Cardiac muscle cell (in vitro differentiated cells and primary cell): Measurements from ENCODE around the gene TWIST2. TPM values are rescaled to one million over a fixed set of nuclear protein-coding genes. Genes with fewer than 3 reads are reported as not detected.

Source experiments
- DNase-seq, 2 donors: peaks; one replicate each; pipeline versions ENCODE4 v3.0.0 to v3.0.0-alpha.2; 2010 to 2017; ENCODE audit warnings: low read depth in 1 of 2, low spot score in 1 of 2
- H3K27ac ChIP-seq: fragments of 200-600 bp; sonication (generic); 2 replicates; pipeline ENCODE4 v1.5.1; 2016
- H3K27me3 ChIP-seq: fragments of 200-600 bp; sonication (generic); 2 replicates; pipeline ENCODE4 v1.6.0; 2016; ENCODE audit warnings: control low read depth
- H3K36me3 ChIP-seq: fragments of 200-600 bp; sonication (generic); 2 replicates; pipeline ENCODE4 v1.5.1; 2016; ENCODE audit warnings: control low read depth
- H3K4me1 ChIP-seq: fragments of 200-600 bp; sonication (generic); 2 replicates; pipeline ENCODE4 v1.8.1; 2017; ENCODE audit warnings: low read depth, mild to moderate bottlenecking, mixed run types
- H3K4me3 ChIP-seq: fragments of 200-600 bp; sonication (generic); 2 replicates; pipeline ENCODE4 v1.5.1; 2016; ENCODE audit warnings: mild to moderate bottlenecking
- H3K9me3 ChIP-seq: fragments of 200-600 bp; sonication (generic); 2 replicates; pipeline ENCODE4 v1.5.1; 2017; ENCODE audit warnings: low read depth, mild to moderate bottlenecking, control low read depth
- polyA plus RNA-seq: library from polyadenylated mRNA; unstranded; fragments of >200 nt; fragmentation: Nextera tagmentation; extraction: Ambion mirVana; gene quantifications from 2 replicates; pipeline ENCODE4 v1.2.1, GENCODE V29; 2016
- total RNA-seq: library from RNA; depleted of rRNA; stranded (reverse); fragments of >200 nt; gene quantifications from 2 replicates; pipeline ENCODE4 v1.2.3, GENCODE V29; 2016
- TF ChIP-seq, protein P1 (sequence below): IDR thresholded peaks from 2 replicates; pipeline ENCODE4 v1.5.1; 2012; ENCODE audit warnings: low read depth, mild to moderate bottlenecking, low read length

TWIST2 gene
- total and polyA plus RNA-seq, 2 experiments from 2014 or later, result not detected

DNA sequence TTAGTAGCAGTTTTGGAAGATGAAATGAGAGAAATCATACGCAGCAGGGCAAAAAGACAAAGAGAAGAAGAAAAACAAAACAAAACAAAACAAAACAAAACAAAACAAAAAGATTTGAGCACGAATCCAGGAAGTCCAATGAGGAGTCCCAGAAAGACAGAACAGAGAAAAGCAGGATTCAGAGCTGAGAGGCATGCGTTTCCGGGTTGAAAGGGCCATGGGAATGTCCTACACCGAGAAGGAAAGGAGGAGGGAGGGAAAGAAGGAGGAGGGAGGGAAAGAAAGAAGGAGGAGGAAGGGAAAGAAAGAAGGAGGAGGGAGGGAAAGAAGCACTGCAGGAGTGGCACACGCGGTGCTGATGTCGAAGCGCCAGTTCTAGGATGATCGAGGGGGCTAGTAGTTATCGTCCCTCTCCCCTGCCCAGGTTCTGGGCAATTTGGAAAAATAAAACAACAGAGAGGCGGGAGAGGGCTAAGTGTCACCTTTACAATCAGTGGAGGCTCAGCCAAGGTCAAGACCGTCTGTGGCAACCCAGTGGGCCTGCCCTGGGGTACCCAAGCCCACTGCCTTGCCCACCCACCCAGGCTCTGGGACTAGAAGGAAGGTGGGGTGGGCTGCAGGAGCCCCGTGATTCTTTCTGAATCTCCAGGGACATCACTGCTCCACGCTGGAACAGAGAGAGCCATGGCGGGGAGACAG is 68.4 kb downstream of the TWIST2 start:
- Histone ChIP-seq H3K4me3 (no peak overlapping the region), H3K27me3 (no peaks in the 10 kb centered on the region), H3K27ac (no peak overlapping the region), H3K9me3 (no peaks in the 10 kb centered on the region), H3K4me1 (no peaks in the 10 kb centered on the region), H3K36me3 (no peaks in the 10 kb centered on the region)
- no peak for DNase-seq
- TF ChIP-seq, protein P1, sequence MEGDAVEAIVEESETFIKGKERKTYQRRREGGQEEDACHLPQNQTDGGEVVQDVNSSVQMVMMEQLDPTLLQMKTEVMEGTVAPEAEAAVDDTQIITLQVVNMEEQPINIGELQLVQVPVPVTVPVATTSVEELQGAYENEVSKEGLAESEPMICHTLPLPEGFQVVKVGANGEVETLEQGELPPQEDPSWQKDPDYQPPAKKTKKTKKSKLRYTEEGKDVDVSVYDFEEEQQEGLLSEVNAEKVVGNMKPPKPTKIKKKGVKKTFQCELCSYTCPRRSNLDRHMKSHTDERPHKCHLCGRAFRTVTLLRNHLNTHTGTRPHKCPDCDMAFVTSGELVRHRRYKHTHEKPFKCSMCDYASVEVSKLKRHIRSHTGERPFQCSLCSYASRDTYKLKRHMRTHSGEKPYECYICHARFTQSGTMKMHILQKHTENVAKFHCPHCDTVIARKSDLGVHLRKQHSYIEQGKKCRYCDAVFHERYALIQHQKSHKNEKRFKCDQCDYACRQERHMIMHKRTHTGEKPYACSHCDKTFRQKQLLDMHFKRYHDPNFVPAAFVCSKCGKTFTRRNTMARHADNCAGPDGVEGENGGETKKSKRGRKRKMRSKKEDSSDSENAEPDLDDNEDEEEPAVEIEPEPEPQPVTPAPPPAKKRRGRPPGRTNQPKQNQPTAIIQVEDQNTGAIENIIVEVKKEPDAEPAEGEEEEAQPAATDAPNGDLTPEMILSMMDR, result no peak

DNA sequence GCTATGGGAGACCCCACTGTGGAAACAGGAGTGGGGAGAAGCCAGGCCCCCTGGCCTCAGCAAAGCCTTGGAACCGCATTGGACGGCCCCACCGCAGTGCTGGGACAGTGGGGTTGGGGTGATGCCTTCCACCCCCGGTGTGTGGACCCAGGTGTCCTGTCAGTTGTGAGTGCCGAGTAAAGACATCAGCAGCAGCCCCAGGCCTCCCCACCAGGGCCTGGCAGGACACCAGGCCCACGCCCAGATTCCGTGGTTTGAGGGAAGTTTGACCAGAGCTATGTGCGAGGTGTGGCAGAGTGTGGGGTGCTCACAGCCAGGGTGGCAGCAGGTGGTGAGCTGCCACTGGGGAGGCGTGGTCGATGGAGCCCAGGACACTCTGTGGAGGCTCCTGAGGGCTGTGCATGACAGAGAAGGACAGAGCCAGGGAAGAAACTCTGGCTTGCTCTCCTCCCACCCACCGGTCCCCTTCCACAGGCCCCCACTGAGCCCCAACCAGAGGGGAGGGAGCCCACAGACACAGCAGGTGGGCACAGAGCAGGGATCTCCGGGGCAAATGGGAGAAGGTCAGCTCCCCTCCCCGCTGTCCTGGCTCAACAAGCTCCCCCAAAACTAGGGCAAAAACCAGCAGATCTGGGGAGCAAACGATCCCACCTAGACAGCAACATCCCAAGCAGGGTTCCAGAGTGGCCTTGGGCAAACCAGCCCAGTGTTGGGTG is 69.1 kb downstream of the TWIST2 start:
- H3K4me1 ChIP-seq, result no peaks in the 10 kb centered on the region
- TF ChIP-seq, protein P1, result no peak
- no peaks in the 10 kb centered on the region for H3K9me3 ChIP-seq
- no peaks in the 10 kb centered on the region for H3K27me3 ChIP-seq
- DNase-seq, result no peak
- no peak overlapping the region for H3K27ac ChIP-seq
- H3K36me3 ChIP-seq, result no peaks in the 10 kb centered on the region
- no peak overlapping the region for H3K4me3 ChIP-seq

DNA sequence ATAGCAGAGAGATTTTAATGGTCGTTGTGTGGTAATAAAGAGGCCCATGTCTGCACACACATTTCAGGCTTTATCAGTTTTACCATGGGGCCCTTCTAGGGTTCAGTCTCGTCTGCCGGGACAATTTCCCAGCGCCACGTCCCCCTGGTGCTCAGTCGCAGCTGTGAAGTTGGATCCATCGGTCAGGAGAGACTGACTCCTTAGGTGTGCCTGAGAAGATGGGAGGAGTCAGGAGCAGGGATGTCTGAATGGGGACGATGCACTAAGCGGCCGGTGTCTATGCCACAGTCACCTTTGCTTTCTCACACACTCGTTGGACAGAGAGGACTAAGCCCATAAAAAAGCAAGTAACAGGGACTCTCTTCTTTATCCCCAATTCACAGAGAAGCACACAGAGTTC is 71.4 kb downstream of the TWIST2 start:
- no peak for DNase-seq
- Histone ChIP-seq H3K36me3 (no peaks in the 10 kb centered on the region), H3K4me3 (no peak overlapping the region), H3K27ac (no peak overlapping the region), H3K27me3 (no peaks in the 10 kb centered on the region), H3K9me3 (no peaks in the 10 kb centered on the region), H3K4me1 (no peaks in the 10 kb centered on the region)
- TF ChIP-seq, protein P1, result no peak

DNA sequence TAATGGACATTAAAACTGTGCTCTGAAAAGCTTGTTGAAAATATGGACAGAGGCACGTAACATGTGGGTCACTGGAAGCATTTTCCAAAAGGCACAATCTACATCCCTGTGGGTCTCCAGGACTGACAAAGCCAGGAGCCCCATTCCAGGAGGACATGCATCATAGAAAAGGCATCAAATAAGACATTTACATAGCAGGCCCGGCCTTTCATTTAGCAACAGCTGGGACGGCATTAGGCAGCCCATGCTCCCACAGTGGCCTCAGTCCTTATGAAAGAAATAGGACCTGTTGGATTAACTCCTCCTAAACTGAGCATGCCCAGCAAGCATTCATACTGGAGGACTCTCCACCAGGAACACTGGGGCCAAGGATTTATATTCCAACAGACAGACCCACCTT is 72.2 kb downstream of the TWIST2 start:
- Histone ChIP-seq H3K36me3 (no peaks in the 10 kb centered on the region), H3K27me3 (no peaks in the 10 kb centered on the region), H3K4me3 (no peak overlapping the region), H3K9me3 (no peaks in the 10 kb centered on the region), H3K4me1 (no peaks in the 10 kb centered on the region), H3K27ac (no peak overlapping the region)
- no peak for DNase-seq
- TF ChIP-seq, protein P1, result no peak

DNA sequence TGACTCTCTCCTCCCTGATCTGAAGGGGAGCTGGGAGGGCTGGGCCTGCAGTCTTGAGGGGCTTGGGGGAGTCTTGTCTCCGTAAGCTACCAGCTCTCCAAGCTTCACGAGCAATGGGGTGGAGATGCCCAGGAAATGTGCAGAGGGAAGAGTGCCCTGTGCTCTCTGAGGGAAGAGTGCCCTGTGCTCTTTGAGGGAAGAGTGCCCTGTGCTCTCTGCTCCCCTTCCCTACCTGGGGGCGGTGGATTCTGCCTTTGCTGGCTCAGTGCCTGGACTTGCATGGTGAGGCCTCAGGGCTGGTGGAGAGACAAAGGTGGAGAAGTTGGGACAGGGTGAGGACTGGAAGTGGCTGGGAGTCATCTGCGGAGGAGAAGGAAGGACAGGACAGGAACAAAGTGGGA is 72.7 kb downstream of the TWIST2 start:
- TF ChIP-seq, protein P1, result no peak
- H3K9me3 ChIP-seq, result no peaks in the 10 kb centered on the region
- DNase-seq, result no peak
- H3K4me1 ChIP-seq, result no peaks in the 10 kb centered on the region
- no peaks in the 10 kb centered on the region for H3K36me3 ChIP-seq
- H3K4me3 ChIP-seq, result no peak overlapping the region
- H3K27ac ChIP-seq, result no peak overlapping the region
- H3K27me3 ChIP-seq, result no peaks in the 10 kb centered on the region
